Ammon's horn (tissue), 1 donor: ENCODE measurements around the gene ECEL1.
A peak's percentile ranks its signal among the peaks of the same experiment; 100 is the strongest.
"Not testable (repeated sequence)": the region's sequence is repeated elsewhere in the genome, so short reads cannot be mapped to it uniquely, and the experiment has no call there.

Experiments used
- DNase-seq: peaks from one replicate; pipeline ENCODE4 v3.0.0-alpha.2; 2016; ENCODE audit warnings: low spot score

Gene ECEL1, protein sequence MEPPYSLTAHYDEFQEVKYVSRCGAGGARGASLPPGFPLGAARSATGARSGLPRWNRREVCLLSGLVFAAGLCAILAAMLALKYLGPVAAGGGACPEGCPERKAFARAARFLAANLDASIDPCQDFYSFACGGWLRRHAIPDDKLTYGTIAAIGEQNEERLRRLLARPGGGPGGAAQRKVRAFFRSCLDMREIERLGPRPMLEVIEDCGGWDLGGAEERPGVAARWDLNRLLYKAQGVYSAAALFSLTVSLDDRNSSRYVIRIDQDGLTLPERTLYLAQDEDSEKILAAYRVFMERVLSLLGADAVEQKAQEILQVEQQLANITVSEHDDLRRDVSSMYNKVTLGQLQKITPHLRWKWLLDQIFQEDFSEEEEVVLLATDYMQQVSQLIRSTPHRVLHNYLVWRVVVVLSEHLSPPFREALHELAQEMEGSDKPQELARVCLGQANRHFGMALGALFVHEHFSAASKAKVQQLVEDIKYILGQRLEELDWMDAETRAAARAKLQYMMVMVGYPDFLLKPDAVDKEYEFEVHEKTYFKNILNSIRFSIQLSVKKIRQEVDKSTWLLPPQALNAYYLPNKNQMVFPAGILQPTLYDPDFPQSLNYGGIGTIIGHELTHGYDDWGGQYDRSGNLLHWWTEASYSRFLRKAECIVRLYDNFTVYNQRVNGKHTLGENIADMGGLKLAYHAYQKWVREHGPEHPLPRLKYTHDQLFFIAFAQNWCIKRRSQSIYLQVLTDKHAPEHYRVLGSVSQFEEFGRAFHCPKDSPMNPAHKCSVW

GRCh38 chr2:232487385-232488096 lies at the start of gene ECEL1:
Gene ECEL1 (minus strand): TSS chr2:232487834. CDS start chr2:232486653, 1,181 bp downstream.
- DNase-seq, result no peak

GRCh38 chr2:232537079-232537478 lies 49.4 kb upstream of the ECEL1 start:
- DNase-seq, result no peak

- DNase-seq, result no peak
Observed at GRCh38 chr2:232535761-232536530, 48.3 kb upstream of the ECEL1 start.

GRCh38 chr2:232534940-232535651 lies 47.5 kb upstream of the ECEL1 start:
- DNase-seq, result no peak

DNA sequence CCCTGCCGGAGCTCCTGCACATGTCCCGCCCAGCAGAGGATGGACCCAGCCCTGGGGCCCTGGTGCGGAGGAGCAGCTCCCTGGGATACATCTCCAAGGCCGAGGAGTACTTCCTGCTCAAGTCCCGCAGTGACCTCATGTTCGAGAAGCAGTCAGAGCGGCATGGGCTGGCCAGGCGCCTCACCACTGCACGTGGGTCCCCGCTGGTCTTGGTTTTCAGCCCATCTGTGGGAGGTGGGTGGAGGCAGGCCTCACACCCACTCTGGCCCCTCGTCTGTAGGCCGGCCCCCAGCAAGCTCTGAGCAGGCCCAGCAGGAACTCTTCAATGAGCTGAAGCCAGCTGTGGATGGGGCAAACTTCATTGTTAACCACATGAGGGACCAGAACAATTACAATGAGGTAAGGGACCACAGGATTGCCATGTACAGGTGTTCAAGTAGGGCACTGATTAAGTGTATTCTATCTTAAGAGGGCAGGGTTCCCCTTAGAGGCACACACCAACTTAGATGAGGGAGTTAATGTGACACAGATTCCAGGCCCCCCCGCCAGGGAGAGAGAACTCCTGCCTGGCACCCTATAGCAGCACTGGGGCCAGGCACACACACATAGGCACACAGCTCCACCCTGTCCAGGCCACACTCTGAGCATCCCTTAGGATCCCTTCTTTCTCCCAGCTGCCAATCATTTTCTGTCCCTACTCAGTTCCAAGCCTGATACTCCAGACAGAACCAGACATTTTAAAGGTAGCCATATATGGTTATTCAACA lies 46.5 kb upstream of the ECEL1 start:
- DNase-seq, result no peak

- not testable (repeated sequence) for DNase-seq
Observed at GRCh38 chr2:232532821-232533220, 45.2 kb upstream of the ECEL1 start.

DNA sequence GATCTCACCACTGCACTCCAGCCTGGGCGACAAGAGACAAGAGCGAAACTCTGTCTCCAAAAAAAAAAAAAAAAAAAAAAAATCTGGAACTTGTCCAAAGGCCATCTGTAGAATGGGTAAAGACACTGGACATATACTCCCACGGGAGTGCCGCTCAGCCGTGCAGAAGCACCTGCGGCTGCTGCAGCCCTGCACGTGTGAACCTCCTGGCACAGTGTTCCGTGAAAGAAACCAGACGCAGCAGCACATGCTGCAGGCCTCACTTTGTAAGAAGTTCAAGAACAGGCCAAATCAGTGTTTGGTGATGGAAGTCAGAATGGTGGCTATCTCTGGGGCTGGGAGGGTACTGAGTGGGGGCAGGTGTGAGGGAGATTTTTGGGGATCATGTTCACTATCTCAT lies 44.8 kb upstream of the ECEL1 start:
- DNase-seq, result no peak

GRCh38 chr2:232530626-232531260 lies 43.1 kb upstream of the ECEL1 start:
- DNase-seq, result no peak

- DNase-seq, result no peak
Observed at GRCh38 chr2:232529806-232530547, 42.3 kb upstream of the ECEL1 start.

DNA sequence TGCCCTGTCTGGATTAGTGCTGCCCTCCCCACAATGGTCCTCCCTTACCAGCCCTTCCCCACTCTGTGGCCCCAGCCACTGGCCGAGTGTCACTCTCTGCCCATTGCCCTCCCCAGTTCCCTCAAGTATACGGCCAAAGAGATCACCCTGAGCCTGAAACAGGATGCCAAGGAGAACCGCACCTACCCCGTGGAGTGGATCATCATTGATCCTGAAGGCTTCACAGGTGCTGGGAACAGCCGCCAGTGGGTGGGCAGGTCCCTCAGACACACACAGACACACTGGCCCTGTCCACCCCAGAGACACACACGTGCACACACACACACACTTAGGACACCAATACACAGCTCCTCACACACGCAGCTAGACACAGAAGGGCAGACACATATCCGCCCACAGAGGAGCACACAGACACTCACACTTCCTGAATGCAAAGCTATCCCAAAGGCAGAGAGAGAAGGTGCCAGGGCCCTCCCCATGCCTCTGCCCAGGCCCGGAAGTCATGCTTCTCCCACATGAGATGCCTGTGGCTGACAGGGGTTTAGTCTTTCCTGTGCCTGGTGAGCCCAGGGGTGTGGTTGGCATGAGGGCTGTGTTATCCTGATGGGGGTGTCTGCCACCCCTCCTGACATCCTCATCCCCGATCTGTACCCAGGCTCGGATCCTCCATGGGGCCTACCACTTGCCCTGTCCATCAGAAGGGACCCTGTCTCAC lies 41.3 kb upstream of the ECEL1 start:
- DNase-seq, result peak; percentile 29

DNA sequence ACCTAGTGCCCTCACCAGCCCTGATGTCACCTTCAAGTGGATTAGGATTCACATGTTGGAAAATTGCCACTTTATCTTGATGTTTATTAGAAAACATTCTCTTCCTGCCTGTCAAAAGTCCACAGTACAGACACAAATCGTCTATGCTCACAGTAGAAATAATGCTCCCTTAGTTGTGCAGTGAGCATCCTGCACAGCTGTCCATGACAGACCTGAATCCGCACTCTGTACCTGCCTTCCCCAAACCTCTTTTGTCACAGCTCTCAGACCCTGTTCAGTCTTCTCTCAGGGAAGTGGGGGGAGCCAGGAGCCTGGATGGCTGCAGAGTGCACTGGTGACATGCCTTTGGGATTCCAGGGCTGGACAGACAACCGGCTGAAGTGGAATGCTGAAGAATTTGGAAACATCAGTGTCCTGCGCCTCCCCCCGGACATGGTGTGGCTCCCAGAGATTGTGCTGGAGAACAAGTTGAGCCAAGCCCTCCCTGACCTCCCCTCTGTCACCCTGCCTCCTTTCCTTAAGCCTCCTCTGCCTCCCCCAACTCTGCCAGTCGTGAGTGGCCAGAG lies 40.4 kb upstream of the ECEL1 start:
- no peak for DNase-seq

DNA sequence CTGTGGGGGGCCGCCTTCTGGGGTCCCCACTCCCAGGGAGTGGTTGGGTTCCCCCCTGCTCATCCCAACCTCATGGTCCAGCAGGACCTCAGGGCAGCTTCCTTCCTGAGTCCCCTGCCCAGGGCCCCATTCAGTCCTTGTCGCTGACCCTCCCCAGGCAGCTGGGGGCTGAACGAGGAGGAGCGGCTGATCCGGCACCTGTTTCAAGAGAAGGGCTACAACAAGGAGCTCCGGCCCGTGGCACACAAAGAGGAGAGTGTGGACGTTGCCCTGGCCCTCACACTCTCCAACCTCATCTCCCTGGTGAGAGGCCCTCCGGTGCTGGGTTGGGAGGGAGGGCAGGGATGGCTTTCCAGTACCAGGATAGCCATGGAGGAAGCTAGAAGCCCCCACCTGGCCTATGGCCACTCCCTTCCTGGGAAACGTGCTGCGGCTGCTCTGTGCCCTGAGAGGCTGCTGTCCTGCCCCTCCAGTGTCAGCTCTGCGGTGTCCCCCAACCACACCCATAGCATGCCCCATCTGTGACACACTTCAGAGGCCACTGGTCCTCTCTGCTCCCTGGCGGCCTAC lies 38.8 kb upstream of the ECEL1 start:
- DNase-seq, result no peak

DNA sequence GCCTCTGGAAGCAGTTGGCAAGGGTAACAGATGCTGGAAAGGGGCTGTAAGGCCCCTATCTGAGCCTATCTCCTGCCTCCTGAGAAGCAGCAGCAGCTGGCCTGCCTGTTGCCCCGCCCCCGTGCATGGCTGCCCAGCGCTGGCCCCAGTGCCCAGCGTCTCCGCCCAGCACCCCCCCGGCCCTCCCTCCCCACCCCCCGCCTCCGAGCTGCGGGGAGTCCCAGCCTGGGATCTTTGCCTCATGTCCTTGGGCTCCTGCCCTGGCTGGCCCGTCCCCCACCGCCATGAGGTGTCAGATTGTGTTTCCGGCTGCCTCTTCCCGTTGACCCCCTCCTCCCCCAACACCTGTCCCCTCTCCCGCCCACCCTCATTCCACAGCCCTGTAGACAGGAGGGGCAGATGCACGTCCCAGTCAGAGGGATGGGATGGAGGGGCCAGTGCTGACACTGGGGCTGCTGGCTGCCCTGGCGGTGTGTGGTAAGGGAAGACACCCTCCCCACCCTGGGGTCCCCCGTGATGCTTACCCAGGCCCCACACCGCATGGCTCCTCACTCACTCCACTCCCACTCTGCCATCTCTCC lies 38.2 kb upstream of the ECEL1 start, which contains the start of gene CHRND:
CHRND (plus strand) TSS at position 370 of the 581 bp plus-strand sequence; CDS start at position 426, 56 bp downstream.
- DNase-seq, result peak; percentile 50

- no peak for DNase-seq
Observed at GRCh38 chr2:232525199-232525598, 37.6 kb upstream of the ECEL1 start.

DNA sequence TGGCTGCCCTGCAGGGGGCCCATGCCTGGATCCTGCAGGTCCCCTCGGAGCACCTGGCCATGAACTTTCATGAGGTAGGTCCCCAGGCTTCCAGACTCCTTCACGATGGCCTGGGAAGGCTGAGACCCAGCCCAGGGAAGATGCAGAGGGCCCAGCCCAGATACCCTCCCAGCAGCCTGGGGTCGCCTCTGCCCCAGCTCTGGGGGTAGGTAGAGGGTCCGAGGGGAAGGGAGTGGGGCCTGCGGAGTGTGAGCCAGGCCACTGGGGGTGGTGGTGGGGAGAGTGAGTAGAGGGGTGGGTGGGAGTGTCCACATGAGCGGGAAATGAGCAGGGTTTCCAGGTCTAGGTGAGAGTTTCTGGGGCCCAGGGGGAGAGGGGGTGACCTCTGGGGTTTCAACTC lies 37.1 kb upstream of the ECEL1 start:
- DNase-seq, result no peak

GRCh38 chr2:232523682-232524597 lies 36.3 kb upstream of the ECEL1 start:
- DNase-seq, result peak; percentile 50
